ENCODE results near the gene ABCA10.

- TF ChIP-seq CTCF (IDR thresholded peaks at IDR 0.05): no peak
- TF ChIP-seq POLR2AphosphoS5 (IDR thresholded peaks at IDR 0.05; ENCODE audit: low read depth, low read length): no peak
Observed at GRCh38 chr17:69213059-69213813, 15.4 kb downstream of the ABCA10 start.
